Adrenal gland (tissue), 12 donors: Measurements from ENCODE around the gene SCN10A. TPM values are rescaled to one million over a fixed set of nuclear protein-coding genes. Genes with fewer than 3 reads are reported as not detected.
A peak's percentile ranks its signal among the peaks of the same experiment; 100 is the strongest.

ENCODE experiments used
- DNase-seq, 7 donors: peaks; one replicate each; pipeline ENCODE4 v3.0.0-alpha.2; 2019 to 2020
- H3K27ac ChIP-seq, 5 donors: fragments of 200-600 bp; sonication (generic) in 4 of 5; 1 replicate in 3 of 5; 2 replicates in 2 of 5; pipeline versions ENCODE4 v1.5.1 to v1.8.0; 2016 to 2020; ENCODE audit warnings: mild to moderate bottlenecking in 1 of 5
- H3K27me3 ChIP-seq: fragments of 200-600 bp; 2 replicates; pipeline ENCODE4 v1.8.0; 2021
- H3K36me3 ChIP-seq, 2 donors: fragments of 200-600 bp; replicated peaks in 1 of 2; 1 replicate in 1 of 2; 2 replicates in 1 of 2; pipeline versions ENCODE4 v1.5.1 to v1.8.0; 2018 to 2022
- H3K4me1 ChIP-seq, 2 donors: fragments of 200-600 bp; replicated peaks in 1 of 2; 1 replicate in 1 of 2; 2 replicates in 1 of 2; pipeline versions ENCODE4 v1.5.1 to v1.8.0; 2018 to 2021
- H3K4me3 ChIP-seq, 4 donors: fragments of 200-600 bp; sonication (generic) in 3 of 4; one replicate each; pipeline ENCODE4 v1.5.1; 2016 to 2018
- H3K9me3 ChIP-seq, 3 donors: fragments of 200-600 bp; sonication (generic) in 1 of 3; replicated peaks in 1 of 3; 1 replicate in 2 of 3; 2 replicates in 1 of 3; pipeline versions ENCODE4 v1.5.1 to v1.8.0; 2016 to 2021
- POLR2A ChIP-seq, 2 donors: fragments of 450-650 bp; IDR thresholded peaks; one replicate each; pipeline ENCODE4 v1.6.1; 2017; ENCODE audit warnings: antibody characterized with exemption in 2 of 2, mild to moderate bottlenecking in 2 of 2, moderate library complexity in 1 of 2
- WGBS, 4 donors: extraction: QIAGEN DNeasy Blood & Tissue Kit in 2 of 4; methylation state at CpG; one replicate each; pipeline versions ENCODE4 v1.1.5 to v1.1.7; 2013 to 2017; 5-methylcytosine and 5-hydroxymethylcytosine counted together
- intact Hi-C, 2 donors: fragments of 100-400 bp; cut with DNase I; formaldehyde crosslinking; loops; one replicate each; pipeline versions ENCODE4 v1.14.1 to v1.15.0; 2022 to 2023
- polyA plus RNA-seq, 3 donors: library from polyadenylated mRNA; stranded (reverse); fragments of 200-250 nt in 2 of 3; fragments of 350-450 nt in 1 of 3; fragmentation: Illumina TruSeq in 1 of 3; extraction: RNeasy Lipid Tissue Mini Kit (QIAGEN cat#74804) in 1 of 3; gene quantifications; one replicate each; pipeline ENCODE4 v1.2.3, GENCODE V29; 2013 to 2014
- total RNA-seq, 9 donors: library from RNA; depleted of rRNA in 4 of 9; stranded (reverse); fragments of >200 nt in 4 of 9; fragments of 120-200 nt in 1 of 9; fragmentation: NEBNext Ultra II Directional in 1 of 9; extraction: Animal tissue kit (Norgen Biotek cat#: 25700) in 1 of 9; gene quantifications; one replicate each; pipeline versions ENCODE4 v1.1.0 to v1.2.4, GENCODE V29; 2013 to 2023
- TF ChIP-seq, protein P1 (sequence below), 6 experiments: fragments of 450-650 bp in 4 of 6; fragments of 200-600 bp in 2 of 6; sonication (generic) in 1 of 6; IDR thresholded peaks; 1 replicate in 5 of 6; 2 replicates in 1 of 6; pipeline versions ENCODE4 v1.5.1 to v1.8.0; 2016 to 2021; ENCODE audit warnings: antibody characterized with exemption in 6 of 6, mild to moderate bottlenecking in 2 of 6, moderate library complexity in 1 of 6
- donor health status: healthy with polysubstance abuse.
- donor health status: Bipolar disorder and iron deficiency.
- donor health status: DM: yes; HTN: yes; CAD: no.
- donor health status: DM: no; HTN: no; CAD: no.
- donor health status: DM: no; HTN: no; CAD: no.
- donor health status: DM: yes; HTN: yes; CAD: no.

Gene SCN10A
- total and polyA plus RNA-seq, 12 donors, result not detected

DNA sequence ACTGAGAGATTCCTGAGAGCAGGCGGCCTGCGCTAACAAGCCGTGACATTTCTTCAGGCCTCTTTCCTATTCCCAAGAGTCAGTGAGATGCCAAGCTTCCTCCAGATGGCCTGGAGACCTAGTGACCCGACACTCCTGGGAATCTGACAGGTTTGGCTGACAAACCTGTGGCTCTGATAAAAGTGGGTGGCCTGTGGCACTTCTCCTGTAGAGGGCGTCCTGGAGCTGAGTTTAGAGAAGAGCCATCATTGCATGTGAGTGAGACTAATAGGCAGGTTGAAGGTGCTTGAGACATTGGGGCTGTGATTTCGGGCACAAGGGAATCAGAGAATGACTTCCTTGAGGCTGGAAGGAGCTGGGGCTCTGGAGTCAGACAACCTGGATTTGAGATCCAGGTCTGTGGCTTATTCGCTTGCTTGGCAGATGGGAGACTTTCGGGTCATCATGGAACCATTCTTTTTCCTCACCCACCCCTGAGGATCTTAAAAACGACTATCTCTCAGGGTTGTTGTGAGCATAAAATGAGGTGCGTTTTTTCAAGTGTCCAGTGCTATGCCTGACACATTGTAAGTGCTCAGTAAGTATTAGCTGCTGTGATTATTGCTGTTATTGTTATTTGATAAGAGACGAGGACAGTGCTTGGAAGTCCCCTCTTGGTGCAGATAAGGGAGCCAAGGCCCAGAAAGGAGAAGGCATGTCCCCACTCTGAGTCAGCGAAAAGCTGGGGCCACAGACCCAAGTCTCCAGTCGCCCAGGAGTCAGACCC is 77.2 kb downstream of the SCN10A start:
- Histone ChIP-seq H3K36me3 (no peaks in the 10 kb centered on the region), H3K27ac (no peak overlapping the region), H3K4me1 (no peaks in the 10 kb centered on the region), H3K27me3 (no peaks in the 10 kb centered on the region), H3K9me3 (no peaks in the 10 kb centered on the region), H3K4me3 (no peak overlapping the region)
- TF ChIP-seq, protein P1, sequence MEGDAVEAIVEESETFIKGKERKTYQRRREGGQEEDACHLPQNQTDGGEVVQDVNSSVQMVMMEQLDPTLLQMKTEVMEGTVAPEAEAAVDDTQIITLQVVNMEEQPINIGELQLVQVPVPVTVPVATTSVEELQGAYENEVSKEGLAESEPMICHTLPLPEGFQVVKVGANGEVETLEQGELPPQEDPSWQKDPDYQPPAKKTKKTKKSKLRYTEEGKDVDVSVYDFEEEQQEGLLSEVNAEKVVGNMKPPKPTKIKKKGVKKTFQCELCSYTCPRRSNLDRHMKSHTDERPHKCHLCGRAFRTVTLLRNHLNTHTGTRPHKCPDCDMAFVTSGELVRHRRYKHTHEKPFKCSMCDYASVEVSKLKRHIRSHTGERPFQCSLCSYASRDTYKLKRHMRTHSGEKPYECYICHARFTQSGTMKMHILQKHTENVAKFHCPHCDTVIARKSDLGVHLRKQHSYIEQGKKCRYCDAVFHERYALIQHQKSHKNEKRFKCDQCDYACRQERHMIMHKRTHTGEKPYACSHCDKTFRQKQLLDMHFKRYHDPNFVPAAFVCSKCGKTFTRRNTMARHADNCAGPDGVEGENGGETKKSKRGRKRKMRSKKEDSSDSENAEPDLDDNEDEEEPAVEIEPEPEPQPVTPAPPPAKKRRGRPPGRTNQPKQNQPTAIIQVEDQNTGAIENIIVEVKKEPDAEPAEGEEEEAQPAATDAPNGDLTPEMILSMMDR (IDR thresholded peaks at IDR 0.05), result peak in 4 of 6 experiments; percentile 37 to 46 (median 42)
- no peak for TF ChIP-seq POLR2A (IDR thresholded peaks at IDR 0.05)
- peak; percentile 24 to 63 (median 35) for DNase-seq
- 49 to 56% (median 51%) methylated on average over 9 to 13 of the region's 13 CpGs for WGBS, 4 donors
- intact Hi-C loops, result no loop called here

DNA sequence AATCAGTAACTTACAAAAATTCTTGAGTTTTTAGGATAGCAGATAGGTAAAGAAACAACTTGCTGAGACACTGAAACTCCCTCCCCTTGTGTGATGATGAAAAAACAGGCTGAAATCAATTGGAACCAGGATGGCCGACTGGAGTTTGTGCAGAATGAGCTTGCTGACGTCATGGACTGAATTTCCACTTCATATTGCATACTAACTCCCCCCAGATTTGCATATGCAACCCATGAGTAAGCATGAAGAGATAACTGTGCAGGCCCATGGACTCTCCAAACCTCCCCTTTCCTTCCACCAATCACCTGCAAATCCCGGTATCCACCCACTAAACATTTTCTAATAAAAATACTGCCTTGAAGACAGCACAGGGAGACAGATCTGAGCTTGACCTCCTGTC is 84.5 kb downstream of the SCN10A start:
- 50 to 65% (median 64%) methylated on average over 3 of the region's 3 CpGs for WGBS, 4 donors
- intact Hi-C loops, result no loop called here
- TF ChIP-seq, protein P1 (IDR thresholded peaks at IDR 0.05), result no peak
- TF ChIP-seq POLR2A (IDR thresholded peaks at IDR 0.05), result no peak

DNA sequence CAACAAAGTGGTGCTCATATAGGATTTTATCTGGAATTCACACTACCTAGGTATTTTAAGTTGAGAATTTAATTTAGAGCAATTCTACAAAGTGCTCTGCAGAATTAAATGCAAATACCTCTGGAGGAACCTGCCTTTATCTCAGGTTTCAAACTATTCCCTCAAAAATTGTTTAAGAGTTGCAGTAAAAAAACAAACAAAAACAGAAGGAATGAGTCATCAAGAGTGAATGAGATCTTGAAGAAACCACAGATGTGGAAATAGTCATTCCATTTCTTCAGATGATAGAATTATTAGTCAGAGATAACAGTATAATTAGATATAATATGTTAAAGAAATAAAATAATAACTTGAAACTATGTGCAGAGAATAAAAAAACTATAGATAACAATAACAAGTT is 85.7 kb downstream of the SCN10A start:
- no peak overlapping the region for H3K27ac ChIP-seq
- no peaks in the 10 kb centered on the region for H3K9me3 ChIP-seq
- no peaks in the 10 kb centered on the region for H3K36me3 ChIP-seq
- TF ChIP-seq POLR2A (IDR thresholded peaks at IDR 0.05), result no peak
- TF ChIP-seq, protein P1 (IDR thresholded peaks at IDR 0.05), result no peak
- H3K4me3 ChIP-seq, result no peak overlapping the region
- DNase-seq, result no peak
- no peaks in the 10 kb centered on the region for H3K4me1 ChIP-seq
- intact Hi-C loops, result no loop called here
- H3K27me3 ChIP-seq, result no peaks in the 10 kb centered on the region

More for the DNA sequence above, 84.5 kb downstream of the SCN10A start:
- no peak for DNase-seq
- Histone ChIP-seq H3K4me1 (no peaks in the 10 kb centered on the region), H3K36me3 (no peaks in the 10 kb centered on the region), H3K27ac (no peak overlapping the region), H3K9me3 (no peaks in the 10 kb centered on the region), H3K4me3 (no peak overlapping the region), H3K27me3 (no peaks in the 10 kb centered on the region)

DNA sequence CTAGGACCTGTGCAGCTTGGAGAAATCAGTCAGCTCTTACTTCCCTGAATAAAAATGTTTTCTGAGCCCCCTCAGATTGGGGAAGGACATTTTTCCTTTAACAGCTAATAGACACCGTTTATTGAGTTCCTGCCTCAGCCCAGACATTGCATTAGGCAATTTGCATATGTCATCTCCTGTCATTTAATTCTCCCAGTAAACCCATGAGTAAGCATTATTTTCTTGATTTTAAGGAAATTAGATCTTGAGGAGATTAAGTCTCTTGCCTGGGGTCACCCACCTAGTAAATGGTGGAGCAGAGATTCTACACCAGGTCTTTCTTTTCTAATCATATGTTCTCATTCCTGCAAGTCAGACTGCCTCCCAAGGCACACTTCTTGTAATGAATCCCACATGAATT is 88.0 kb downstream of the SCN10A start:
- intact Hi-C loops, result no loop called here
- Histone ChIP-seq H3K9me3 (no peaks in the 10 kb centered on the region), H3K36me3 (no peaks in the 10 kb centered on the region), H3K4me1 (no peaks in the 10 kb centered on the region), H3K27ac (no peak overlapping the region), H3K27me3 (no peaks in the 10 kb centered on the region), H3K4me3 (no peak overlapping the region)
- DNase-seq, result no peak
- TF ChIP-seq, protein P1 (IDR thresholded peaks at IDR 0.05), result no peak
- TF ChIP-seq POLR2A (IDR thresholded peaks at IDR 0.05), result no peak
- WGBS, 4 donors, result 26 to 50% (median 36%) methylated on average over 1 of the region's 1 CpG
